Right kidney (tissue), 1 donor: ENCODE results near the gene CLSTN1.
"Not testable (repeated sequence)": the region's sequence is repeated elsewhere in the genome, so short reads cannot be mapped to it uniquely, and the experiment has no call there.

Source experiments
- DNase-seq: peaks from one replicate; pipeline ENCODE4 v3.0.0-alpha.2; 2016

The CLSTN1 gene

DNA sequence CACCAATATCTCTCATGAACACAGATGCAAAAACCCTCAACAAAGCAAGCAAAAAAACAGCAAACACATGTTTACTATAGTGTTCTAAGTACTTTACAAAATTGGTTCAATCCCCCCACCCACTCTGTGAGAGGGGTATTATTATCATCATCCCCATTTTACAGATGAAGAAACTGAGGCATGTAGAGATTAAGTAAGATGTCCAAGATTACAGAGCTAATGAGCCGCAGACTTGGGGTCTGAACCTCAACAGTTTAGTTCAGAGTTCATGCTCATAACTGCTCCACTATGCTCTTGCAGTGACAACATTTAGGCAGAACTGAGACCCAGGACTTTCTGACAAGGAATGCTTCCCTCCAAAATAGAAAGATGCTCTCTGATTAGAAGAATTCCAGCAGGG is 21.9 kb downstream of the CLSTN1 start:
- DNase-seq, result no peak

DNA sequence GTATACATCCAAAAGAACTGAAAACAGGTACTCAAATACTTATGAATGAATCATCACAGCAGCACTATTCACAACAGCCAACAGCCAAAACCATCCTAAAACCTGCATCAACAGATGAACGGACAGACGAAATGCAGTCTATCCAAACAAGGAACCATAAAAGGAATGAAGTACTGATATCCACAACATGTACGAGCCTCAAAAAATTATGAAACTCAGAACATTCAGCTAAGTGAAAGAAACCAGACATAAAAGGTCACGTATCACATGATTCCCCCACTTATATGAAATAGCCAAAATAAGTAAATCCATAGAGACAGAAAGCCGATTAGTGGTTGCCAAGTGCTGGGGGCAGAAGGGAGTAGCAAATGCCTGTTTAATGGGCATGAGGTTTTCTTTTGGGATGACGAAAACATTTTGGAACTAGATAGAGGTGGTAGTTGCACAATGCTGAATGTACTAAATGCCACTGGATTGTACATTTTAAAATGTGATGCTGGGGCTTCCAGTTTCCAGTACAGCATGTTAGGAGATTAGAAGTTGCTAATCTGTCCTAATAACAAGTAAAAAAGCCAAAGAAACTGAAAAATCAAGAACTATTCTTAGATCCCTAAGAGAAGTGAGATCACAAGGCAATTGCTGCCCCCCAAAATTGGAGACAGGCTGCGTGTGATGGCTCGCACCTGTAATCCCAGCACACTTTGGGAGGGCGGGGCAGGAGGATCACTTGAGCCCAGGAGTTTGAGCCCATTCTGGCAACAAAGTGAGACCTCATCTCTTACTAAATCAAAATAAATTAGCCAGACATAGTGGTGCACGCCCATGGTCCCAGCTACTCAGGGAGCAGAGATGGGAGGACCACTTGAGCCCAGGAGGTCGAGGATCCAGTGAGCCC is 25.3 kb downstream of the CLSTN1 start:
- no peak for DNase-seq

DNA sequence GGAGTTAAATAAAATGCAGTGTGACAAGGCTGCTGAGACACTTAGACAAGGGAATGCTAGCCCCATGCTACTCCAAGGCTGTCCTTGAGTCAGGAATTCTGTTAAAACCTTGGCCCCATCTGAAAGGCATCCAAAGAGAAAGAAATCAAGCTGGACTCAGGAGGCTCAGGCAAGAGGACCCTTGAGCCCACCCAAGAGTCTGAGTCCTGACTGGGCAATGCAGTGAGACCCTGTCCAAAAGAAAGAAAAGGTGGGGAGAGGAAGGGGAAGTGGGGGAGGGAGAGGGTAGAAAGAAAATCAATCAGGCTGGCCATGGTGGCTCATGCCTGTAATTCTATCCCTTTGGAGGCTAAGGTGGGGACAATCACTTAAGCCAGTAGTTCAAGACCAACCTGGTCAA is 26.7 kb downstream of the CLSTN1 start:
- DNase-seq, result no peak

DNA sequence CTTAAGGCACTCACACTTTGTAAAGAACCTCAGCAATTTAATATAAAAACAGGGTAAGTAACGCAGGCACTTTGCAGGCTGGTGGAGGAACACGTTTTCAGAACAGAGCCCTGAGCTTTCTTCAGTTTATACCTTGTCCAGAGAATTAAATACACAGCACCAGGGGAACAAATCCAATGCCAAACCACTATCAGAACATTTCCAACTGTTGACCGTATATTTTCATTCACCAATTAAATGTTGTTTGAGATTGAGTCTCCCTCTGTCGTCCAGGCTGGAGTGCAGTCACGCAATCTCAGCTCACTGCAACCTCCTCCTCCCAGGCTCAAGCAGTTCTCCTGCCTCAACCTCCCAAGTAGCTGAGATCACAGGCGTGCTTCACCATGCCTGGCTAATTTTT is 29.7 kb downstream of the CLSTN1 start:
- no peak for DNase-seq

DNA sequence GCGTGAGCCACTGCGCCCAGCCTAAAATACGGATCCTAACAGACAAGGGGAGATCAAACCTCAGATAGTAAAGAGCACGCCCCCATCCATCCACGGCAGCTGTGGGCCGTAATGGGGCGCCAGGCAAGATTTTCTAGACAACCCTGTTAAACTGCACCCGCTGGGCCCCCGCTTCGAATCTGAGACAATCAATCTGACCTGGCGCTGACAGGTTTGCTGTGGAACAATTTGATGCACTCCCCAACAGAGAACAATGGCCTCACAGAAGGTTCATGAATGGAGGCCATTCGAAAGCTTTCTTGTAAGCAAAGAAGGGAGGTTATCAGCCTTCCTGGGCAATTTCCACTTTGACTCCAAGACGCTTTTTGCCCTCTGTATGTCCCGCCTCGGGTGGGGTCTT is 30.5 kb downstream of the CLSTN1 start:
- DNase-seq, result no peak

DNA sequence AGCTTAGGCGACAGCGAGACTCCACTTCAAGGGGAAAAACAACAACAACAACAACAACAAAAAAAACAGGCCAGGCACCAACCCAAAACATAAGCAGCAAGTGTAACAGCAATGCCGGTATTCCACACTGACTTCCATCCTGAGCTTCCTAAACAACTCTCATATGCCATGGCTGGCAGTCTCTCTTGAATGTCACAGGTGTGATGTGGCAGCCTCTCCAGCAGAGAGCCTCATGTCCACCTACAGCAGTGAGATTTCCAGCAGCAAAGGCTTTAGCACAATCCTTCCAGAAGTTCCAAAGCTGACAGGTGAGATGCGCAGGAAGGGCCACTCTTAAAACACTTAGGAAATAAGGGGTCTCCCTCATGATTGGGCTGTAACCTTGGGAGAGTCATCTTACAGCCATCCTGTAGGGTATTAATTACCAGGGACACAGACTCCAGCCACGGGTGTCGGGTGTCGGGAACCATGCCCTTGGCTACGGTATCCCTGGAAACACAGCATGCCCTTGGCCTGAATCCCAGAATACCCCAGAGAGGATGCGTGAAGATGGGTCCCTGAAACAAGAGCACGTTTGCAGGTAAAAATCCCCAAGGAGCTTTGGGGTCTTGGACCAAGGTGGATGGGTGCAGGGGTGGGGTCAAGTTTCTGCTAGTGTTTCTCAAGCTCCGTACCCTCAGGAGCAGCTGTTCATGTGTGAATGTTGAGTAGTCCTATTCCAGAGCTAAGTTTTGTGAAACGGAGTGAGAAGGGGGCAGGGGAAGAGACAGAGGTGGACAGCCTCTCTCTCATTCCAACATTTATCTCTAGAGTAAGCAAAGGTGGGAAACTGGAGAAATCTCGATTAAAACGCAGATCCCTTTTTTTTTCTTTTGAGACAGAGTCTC is 31.4 kb downstream of the CLSTN1 start:
- peak; percentile 50 for DNase-seq

DNA sequence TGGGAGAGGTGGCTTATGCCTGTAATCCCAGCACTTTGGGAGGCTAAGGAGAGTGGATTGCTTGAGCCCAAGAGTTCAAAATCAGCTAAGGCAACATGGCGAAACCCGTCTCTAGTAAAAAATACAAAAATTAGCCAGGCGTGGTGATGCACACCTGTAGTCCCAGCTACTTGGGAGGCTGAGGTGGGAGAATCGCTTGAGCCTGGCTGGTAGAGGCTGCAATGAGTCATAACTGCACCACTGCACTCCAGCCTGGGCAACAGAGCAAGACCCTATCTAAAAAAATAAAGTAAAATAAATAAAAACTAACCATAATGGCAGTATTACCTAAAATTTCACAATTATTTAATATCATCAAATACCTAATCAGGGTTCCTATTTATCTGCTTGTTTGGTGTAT is 34.1 kb downstream of the CLSTN1 start:
- not testable (repeated sequence) for DNase-seq

DNA sequence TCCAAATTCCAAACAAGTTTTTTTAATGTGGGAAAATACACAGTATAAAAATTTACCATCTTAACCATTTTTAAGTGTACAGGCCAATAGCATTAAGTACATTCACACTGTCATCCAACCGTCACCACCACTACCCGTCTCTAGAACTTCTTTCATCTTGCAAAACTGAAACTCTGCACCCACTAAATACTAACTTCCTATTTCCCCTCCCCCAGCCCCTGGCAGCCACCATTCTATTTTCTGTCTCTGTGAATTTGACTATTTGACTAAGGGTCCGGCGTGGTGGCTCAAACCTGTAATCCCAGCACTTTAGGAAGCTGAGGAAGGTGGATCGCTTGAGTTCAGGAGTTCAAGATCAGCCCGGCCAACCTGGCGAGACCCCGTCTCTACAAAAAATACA is 36.1 kb downstream of the CLSTN1 start:
- DNase-seq, result no peak

DNA sequence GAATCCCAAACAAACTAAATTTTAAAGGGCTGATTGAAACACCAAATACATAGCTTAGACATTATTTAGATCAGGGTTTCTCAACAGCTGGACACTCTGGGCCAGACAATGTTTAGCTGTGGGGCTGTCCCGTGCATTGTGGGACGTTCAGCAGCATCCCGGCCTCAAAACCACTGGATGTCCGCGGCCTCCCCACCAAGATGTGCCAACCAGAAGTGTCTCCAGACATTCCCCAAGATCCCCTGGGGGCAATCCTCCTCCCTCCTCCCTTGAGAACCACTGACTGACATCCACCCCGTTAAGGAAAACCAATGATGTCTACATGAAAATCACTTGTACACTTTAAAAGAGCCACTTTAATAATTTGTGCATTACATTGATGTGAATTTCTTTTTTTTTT is 38.4 kb downstream of the CLSTN1 start:
- DNase-seq, result no peak

DNA sequence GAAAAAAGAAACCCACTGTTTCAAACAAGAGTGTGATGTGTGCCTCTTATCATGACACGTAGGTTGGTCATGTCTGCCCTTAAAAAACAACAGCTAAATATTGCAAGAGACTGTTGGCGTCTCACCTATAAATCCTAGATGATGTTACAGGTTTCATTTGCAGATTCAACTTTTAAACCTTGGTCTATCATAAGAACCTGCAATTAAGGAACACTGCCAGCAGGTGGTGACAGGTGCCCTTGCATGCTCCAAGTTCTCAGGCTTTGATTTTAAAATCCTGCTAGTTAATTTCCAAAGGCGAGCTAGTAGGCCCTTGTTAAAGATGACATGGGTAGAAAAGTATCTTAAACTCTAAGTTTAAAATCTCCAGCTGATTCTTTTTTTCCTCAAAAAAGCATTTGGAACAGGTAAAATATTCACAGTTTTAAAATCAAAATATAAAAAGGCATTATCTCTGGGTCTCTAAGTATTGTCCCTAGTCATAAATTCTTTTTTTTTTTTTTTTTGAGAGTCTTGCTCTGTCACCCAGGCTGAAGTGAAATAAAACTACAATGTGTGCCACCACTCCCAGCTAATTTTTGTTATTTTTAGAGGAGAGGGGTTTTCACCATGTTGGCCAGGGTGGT is 39.1 kb downstream of the CLSTN1 start:
- DNase-seq, result peak; percentile 20

DNA sequence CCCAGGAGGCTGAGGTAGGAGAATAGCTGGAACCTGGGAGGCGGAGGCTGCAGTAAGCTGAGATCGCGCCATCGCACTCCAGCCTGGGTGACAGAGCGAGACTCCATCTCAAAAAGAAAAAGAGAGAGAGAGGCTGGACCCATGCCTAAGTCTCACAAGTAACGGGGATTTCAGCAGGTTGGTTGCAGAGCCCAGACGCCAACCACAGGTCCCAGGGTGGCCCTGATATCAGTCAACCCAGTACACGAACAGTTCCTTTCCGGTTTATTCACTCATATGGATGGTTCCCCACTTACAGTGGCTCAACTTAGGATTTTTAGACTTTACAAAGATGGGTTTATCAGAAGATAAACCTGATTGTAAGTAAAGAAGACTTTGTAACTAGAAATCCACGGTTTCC is 40.9 kb downstream of the CLSTN1 start:
- no peak for DNase-seq

DNA sequence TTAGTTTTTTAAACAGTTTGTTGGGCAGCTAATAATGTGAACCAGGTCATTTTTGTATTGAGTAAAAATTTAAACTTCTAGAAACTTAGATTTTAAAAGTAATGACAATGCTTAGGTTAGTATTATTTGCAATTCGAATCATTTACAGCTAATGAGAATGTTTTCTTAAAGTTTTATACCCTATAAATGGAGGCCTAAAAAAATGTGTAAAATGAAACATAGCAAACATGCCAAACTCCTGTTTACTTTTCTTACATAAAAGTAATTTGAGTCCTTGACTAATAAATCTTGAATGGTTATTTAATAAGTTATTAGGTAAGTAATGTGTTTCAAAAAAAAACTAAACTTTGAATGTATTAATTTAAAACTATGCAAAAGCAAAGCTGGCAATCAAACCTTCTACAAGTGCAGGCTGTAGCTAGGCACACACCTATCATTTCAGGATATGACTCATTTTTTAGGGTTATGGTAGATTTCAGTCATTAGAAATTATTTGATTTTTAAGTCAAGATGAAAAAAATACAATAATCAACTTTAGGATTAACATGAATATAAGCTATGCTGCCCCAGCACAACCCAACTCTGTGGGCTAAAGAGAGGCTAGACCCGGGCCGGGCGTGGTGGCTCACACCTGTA is 41.5 kb downstream of the CLSTN1 start:
- no peak for DNase-seq

DNA sequence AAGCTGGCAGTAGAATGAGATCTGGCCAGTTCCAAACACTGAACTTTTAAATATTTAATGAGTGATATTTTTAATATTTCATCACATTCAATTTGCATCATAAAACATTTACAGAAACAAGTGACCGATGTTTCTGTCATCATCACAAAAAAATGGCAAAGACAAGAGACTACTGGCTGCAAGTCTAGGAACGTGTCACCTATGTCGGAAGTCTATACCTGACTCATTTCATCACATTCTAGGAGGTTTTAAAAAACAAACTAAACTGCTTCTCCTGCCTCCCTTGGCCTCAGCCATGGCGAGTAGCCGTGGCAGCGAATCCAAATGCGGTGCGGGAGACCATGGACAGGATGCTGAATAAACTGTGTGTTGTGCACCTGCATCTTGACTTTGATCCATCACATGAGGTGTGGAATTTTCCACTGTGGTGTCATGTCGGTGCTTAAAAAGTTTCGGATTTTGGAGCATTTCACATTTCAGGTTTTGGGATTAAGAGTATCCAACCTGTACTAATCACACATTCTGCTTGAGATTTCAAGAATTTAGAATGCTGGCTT is 43.1 kb downstream of the CLSTN1 start:
- DNase-seq, result no peak

DNA sequence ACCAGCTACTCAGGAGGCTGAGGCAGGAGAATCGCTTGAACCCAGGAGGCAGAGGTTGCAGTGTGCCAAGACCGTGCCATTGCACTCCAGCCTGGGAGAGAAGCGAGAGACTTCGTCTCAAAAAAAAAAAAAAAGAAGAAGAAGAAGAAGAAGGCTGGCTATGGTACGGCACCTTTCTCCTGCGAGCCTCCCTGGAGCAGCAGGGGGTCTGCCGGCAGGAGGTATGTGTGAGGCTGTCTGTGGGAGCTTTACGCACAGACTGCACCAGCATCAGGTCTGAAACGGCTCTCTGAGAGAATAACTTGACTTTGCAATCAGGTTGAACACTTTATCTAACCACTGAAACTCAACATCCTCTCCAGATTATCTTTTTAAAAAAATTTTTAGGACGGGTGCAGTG is 44.9 kb downstream of the CLSTN1 start:
- DNase-seq, result no peak

DNA sequence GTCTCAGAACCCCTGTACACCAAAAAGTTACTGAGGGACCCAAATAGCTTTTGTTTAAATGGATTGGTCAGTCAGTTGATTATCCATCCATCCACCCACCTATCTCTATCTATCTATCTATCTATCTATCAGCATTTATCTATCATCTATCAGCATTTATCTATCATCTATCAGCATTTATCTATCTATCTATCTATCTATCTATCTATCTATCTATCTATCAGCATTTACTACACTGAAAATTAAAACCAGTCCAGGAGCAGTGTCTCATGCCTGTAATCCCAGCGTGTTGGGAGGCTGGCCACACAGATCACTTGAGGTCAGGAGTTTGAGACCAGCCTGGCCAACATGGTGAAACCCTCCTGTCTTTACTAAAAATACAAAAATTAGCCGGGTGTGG is 47.1 kb downstream of the CLSTN1 start:
- no peak for DNase-seq

DNA sequence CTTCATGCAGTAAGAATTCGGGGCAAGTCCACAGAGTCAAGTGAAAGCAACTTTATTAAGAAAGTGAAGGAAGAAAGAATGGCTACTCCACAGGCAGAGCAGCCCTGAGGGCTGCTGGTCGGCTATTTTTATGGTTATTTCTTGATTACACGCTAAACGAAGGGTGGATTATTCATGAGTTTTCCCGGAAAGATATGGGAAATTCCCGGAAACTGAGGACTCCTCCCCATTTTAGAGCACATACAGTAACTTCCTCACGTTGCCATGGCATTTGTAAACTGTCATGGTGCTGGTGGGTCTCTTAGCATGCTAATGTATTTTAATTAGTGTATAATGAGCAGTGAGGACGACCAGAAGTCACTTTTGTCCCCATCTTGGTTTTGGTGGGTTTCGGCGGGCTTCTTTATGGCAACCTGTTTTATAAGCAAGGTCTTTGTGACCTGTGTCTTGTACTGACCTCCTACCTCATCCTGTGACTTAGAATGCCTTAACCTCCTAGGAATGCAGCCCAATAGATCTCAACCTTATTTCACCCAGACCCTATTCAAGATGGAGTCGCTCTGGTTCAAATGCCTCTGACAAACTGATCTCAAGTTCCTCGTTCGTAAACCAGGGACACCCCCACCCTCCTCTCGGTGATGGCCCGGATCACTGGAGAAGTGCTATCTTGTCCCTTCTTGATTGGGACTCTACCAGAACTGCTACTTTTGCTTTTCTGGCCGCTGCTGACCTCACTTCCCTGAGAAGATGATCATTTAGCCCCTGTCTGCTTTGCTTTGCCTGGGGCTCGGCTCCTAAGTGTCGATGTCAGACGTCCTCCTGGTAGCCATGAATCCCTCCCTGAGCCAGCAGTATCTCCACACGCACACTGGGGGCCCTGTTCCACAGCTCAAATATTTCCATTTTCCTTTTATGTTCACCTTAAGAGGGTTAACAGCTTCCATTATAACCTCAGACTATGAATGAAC is 48.8 kb downstream of the CLSTN1 start:
- DNase-seq, result no peak

DNA sequence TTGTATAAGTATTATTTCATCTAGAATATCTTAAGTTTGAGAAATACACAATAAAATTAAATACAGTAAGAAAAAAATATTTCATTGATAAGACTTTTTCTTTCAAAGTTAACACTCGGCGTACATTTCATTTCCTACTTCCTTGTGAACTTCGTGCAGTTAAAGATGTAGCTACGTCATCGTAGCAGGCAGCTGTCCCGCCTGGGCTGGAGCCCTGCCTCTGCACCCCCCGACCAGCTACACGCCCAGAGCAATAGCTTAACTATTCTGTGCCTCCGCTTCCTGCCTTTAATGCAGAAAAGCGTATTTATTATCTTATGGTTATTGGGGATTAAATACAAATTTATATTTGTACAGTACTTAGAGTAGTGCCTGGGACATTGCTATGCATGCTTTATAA is 53.5 kb downstream of the CLSTN1 start:
- no peak for DNase-seq

DNA sequence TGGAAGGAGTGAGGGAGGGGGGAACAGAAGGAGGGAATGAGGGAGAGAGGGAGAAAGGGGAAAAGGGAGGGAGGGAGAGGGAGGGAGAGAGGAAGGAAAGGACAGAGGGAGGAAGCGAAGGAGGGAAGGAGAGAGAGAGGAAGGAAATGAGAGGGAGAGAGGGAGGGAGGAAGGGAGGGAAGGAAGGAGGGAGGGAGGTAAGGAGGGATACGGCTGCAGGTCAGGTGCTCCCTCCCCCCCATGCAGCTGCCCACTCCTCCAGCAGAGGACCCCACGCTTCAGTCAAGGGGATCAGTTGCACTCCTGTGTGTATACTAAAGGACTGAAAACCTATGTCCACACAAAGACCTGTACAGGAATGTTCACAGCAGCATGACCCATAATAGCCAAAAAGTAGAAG is 54.8 kb downstream of the CLSTN1 start:
- DNase-seq, result no peak

DNA sequence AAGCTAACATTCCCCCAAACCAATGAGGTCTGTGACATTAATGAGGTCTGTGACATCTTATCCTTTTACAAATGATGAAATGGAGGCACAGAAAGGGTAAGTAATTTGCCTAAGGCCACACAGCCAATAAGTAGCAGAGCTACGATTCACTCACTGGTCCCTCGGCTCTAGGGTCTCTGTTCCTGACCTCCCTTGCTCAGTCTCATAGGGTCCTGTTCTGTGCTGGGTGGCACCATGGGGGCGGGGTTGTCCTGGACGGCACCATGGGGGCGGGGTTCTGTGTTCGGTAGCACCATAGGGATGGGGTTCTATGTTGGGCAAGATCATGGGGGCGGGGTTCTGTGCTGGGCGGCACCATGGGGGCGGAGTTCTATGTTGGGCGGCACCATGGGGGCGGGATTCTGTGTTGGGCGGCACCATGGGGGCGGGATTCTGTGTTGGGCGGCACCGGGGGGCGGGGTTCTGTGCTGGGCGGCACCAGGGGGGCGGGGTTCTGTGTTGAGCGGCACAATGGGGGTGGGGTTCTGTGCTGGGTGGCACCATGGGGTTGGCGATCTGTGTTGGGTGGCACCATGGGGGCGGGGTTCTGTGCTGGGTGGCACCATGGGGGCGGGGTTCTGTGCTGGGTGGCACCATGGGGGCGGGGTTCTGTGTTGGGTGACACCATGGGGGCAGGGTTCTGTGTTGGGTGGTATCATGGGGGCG is 55.6 kb downstream of the CLSTN1 start:
- DNase-seq, result no peak

DNA sequence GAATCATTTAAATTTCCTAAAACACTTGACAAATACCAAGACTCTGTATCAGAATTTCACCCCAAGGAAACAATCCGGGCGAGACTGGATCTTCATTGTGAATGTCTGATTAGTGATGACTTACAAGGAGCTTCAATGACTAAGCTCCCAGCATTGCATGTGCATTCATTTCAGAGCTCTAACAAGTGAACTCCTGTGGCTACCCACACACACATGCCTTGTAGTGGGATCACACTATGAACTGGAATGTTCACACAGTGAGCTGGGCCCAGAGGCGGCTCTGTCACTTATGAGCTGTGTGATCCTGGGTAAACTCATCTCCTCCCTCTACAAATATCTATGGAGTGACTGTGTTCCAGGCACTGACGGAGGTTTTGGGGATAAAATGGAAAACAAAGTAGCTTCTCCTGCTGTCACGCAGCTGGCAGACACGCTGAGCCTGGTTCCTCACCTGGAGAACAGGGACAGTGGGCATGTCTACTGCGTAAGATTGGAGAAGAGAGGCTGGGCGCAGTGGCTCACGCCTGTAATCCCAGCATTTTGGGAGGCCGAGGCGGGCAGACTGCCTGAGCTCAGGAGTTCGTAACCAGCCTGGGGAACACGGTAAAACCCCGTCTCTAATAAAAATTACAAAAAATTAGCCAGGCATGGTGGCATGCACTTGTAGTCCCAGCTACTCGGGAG is 56.9 kb downstream of the CLSTN1 start:
- DNase-seq, result no peak
